HG03103 (cell line): Measurements from ENCODE around the gene DGKI.
"Not testable (repeated sequence)": the region's sequence is repeated elsewhere in the genome, so short reads cannot be mapped to it uniquely, and the experiment has no call there.

Experiments used
- ATAC-seq: cut with Tn5 transposase; IDR thresholded peaks from one replicate; pipeline ENCODE4 v1.9.1; 2021; ENCODE audit warnings: low read depth; ENCODE audit not compliant: unreplicated experiment

The DGKI gene

GRCh38 chr7:137488038-137488437 is 358.7 kb downstream of the DGKI start:
- ATAC-seq, result no peak

- no peak for ATAC-seq
These were observed 361.0 kb downstream of the DGKI start for GRCh38 chr7:137485818-137486217.

GRCh38 chr7:137484326-137484725 is 362.4 kb downstream of the DGKI start:
- no peak for ATAC-seq

GRCh38 chr7:137482466-137482865 is 364.3 kb downstream of the DGKI start:
- no peak for ATAC-seq

GRCh38 chr7:137480824-137481365 is 365.9 kb downstream of the DGKI start:
- ATAC-seq, result no peak

- no peak for ATAC-seq
These were observed 366.4 kb downstream of the DGKI start for GRCh38 chr7:137480401-137480800.

GRCh38 chr7:137476937-137477336 is 369.8 kb downstream of the DGKI start:
- no peak for ATAC-seq

GRCh38 chr7:137475966-137476365 is 370.8 kb downstream of the DGKI start:
- ATAC-seq, result no peak

GRCh38 chr7:137474540-137475026 is 372.2 kb downstream of the DGKI start:
- no peak for ATAC-seq

- no peak for ATAC-seq
These were observed 375.6 kb downstream of the DGKI start for GRCh38 chr7:137471128-137471527.

- no peak for ATAC-seq
These were observed 376.9 kb downstream of the DGKI start for GRCh38 chr7:137469858-137470257.

- no peak for ATAC-seq
These were observed 377.5 kb downstream of the DGKI start for GRCh38 chr7:137469191-137469811.

- ATAC-seq, result no peak
These were observed 383.9 kb downstream of the DGKI start for GRCh38 chr7:137462847-137463246.

- ATAC-seq, result no peak
These were observed 384.6 kb downstream of the DGKI start for GRCh38 chr7:137462074-137462715.

- no peak for ATAC-seq
These were observed 388.4 kb downstream of the DGKI start for GRCh38 chr7:137458399-137458798.

- no peak for ATAC-seq
These were observed 392.0 kb downstream of the DGKI start for GRCh38 chr7:137454767-137455166.

- peak; percentile 71 for ATAC-seq
These were observed 392.5 kb downstream of the DGKI start for GRCh38 chr7:137454246-137454724.

- ATAC-seq, result no peak
These were observed 393.4 kb downstream of the DGKI start for GRCh38 chr7:137453356-137453755.

- no peak for ATAC-seq
These were observed 397.8 kb downstream of the DGKI start for GRCh38 chr7:137449016-137449415.

GRCh38 chr7:137448572-137448971 is 398.2 kb downstream of the DGKI start:
- ATAC-seq, result not testable (repeated sequence)

- ATAC-seq, result no peak
These were observed 400.7 kb downstream of the DGKI start for GRCh38 chr7:137446025-137446424.

- ATAC-seq, result no peak
These were observed 401.5 kb downstream of the DGKI start for GRCh38 chr7:137445268-137445667.
